ENCODE results near the gene LENEP. TPM values are rescaled to one million over a fixed set of nuclear protein-coding genes. Genes with fewer than 3 reads are reported as not detected.

Gene LENEP
- total RNA-seq, 1 donor from 2014 or later: not detected

DNA sequence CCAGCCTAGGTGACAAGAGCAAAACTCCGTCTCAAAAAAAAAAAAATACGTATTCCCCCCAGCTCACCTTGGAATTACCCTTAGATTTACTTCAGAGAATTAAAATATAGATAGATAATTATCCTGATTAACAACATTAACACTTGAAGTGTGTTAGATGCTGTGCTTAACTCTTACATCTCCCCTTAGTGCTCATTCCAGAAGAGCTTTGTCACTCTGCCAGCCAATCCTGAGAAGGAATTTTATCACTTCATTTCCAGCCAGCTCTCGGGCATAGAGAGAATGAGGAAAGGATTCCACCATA lies 21.2 kb upstream of the LENEP start:
- H3K27me3 Mint-ChIP-seq (ENCODE audit: low read depth, unreplicated experiment): no peaks in the 10 kb centered on the region
- peak overlapping the region; percentile 99 for H3K27ac ChIP-seq (ENCODE audit: low read depth, low read length)
- H3K9me3 Mint-ChIP-seq (ENCODE audit: unreplicated experiment): no peaks in the 10 kb centered on the region
- H3K27me3 ChIP-seq (ENCODE audit: insufficient read depth, low read length): no peaks in the 10 kb centered on the region
- FAIRE-seq: no peak
- H3K4me2 ChIP-seq (ENCODE audit: low read length): peak overlapping the region; percentile 94
- no peak for DNase-seq (ENCODE audit: low read depth)
- no peak for TF ChIP-seq EZH2 (IDR thresholded peaks at IDR 0.05; ENCODE audit: insufficient read depth, low read length)
- TF ChIP-seq CTCF (IDR thresholded peaks at IDR 0.05; ENCODE audit: insufficient read depth, low read depth, low read length): no peak
- H2AFZ ChIP-seq (ENCODE audit: low read depth, low read length): no peak overlapping the region
- peak overlapping the region; percentile 88 for H3K4me3 ChIP-seq (ENCODE audit: insufficient read depth, low read depth, low read length)
- no peaks in the 10 kb centered on the region for H3K9me3 ChIP-seq (ENCODE audit: insufficient read depth, low read depth, low read length)
- peaks cover 12% of the 10 kb centered on the region for H3K36me3 ChIP-seq (ENCODE audit: insufficient read depth, low read length)
- H3K9ac ChIP-seq (ENCODE audit: low read length): peak overlapping the region; percentile 94
- no peak overlapping the region for H3K27ac Mint-ChIP-seq (ENCODE audit: unreplicated experiment)
- H3K79me2 ChIP-seq (ENCODE audit: insufficient read depth, low read length): peaks cover 67% of the 10 kb centered on the region
- H3K4me3 Mint-ChIP-seq (ENCODE audit: unreplicated experiment): no peak overlapping the region
- peaks cover 28% of the 10 kb centered on the region for H3K4me1 Mint-ChIP-seq (ENCODE audit: low read depth, unreplicated experiment)
- H3K36me3 Mint-ChIP-seq (ENCODE audit: low read depth, unreplicated experiment): peaks cover 3% of the 10 kb centered on the region
- H3K4me1 ChIP-seq (ENCODE audit: insufficient read depth, low read length): peaks cover 47% of the 10 kb centered on the region
- peaks cover 33% of the 10 kb centered on the region for H4K20me1 ChIP-seq (ENCODE audit: insufficient read depth, low read length)

DNA sequence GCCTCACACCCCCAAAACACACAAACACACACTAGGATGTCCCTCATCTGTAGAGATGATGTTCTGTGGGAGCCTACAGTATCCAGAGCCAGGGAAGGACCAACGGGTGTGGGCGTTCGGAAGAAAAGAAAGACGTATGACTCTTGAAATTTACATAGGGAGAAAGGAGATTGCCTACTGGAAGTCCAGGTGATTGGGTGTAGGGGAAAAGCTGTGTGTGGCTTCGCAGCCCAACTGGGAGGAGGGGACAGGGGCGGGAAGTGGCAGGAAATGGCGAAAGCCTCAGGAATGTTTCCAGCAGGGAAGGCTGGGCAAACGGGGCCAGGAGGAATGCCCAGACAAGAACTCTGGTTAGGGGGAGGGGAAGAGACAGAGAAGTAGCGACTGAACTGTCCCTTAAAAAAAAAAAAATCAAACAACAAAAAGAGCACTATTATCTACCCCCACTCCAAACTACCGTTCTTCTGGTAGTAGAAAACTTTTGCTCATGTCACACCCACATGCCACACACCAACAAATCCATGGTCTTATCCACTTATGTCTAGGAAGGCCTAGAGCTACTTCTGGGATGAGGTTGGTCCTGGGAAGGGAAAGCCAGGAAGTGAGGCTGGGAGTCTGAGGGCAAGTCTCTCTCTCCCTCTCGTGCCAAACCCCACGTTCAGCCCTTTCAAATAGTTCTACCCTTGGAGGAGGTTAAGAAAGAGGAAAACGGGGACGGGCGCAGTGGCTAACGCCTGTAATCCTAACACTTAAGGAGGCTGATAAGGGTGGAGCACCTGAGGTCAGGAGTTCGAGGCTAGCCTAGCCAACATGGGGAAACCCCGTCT lies 20.7 kb upstream of the LENEP start:
- peak; percentile 50 for FAIRE-seq

More for the DNA sequence above, 20.7 kb upstream of the LENEP start:
- Mint-ChIP-seq H3K4me3 (ENCODE audit: unreplicated experiment) (no peak overlapping the region), H3K27ac (ENCODE audit: unreplicated experiment) (no peak overlapping the region), H3K9me3 (ENCODE audit: unreplicated experiment) (no peaks in the 10 kb centered on the region), H3K27me3 (ENCODE audit: low read depth, unreplicated experiment) (no peaks in the 10 kb centered on the region), H3K4me1 (ENCODE audit: low read depth, unreplicated experiment) (peaks cover 24% of the 10 kb centered on the region), H3K36me3 (ENCODE audit: low read depth, unreplicated experiment) (peaks cover 2% of the 10 kb centered on the region)
- H3K27me3 ChIP-seq (ENCODE audit: insufficient read depth, low read length): no peaks in the 10 kb centered on the region
- peak overlapping the region; percentile 88 for H3K4me3 ChIP-seq (ENCODE audit: insufficient read depth, low read depth, low read length)
- H3K79me2 ChIP-seq (ENCODE audit: insufficient read depth, low read length): peaks cover 67% of the 10 kb centered on the region
- H3K27ac ChIP-seq (ENCODE audit: low read depth, low read length): peak overlapping the region; percentile 99
- TF ChIP-seq CTCF (IDR thresholded peaks at IDR 0.05; ENCODE audit: insufficient read depth, low read depth, low read length): no peak
- no peak for TF ChIP-seq EZH2 (IDR thresholded peaks at IDR 0.05; ENCODE audit: insufficient read depth, low read length)
- H4K20me1 ChIP-seq (ENCODE audit: insufficient read depth, low read length): peaks cover 27% of the 10 kb centered on the region
- H3K4me2 ChIP-seq (ENCODE audit: low read length): peak overlapping the region; percentile 94
- peaks cover 6% of the 10 kb centered on the region for H3K36me3 ChIP-seq (ENCODE audit: insufficient read depth, low read length)
- no peaks in the 10 kb centered on the region for H3K9me3 ChIP-seq (ENCODE audit: insufficient read depth, low read depth, low read length)
- peak; percentile 97 for DNase-seq (ENCODE audit: low read depth)
- H2AFZ ChIP-seq (ENCODE audit: low read depth, low read length): no peak overlapping the region
- H3K9ac ChIP-seq (ENCODE audit: low read length): peak overlapping the region; percentile 94
- peaks cover 47% of the 10 kb centered on the region for H3K4me1 ChIP-seq (ENCODE audit: insufficient read depth, low read length)
